ENCODE measurements around the gene NDUFV3.

- TF ChIP-seq ZNF155 (tag by site-specific recombination; IDR thresholded peaks at IDR 0.05) (no peak), CTCF (tag by site-specific recombination; IDR thresholded peaks at IDR 0.05) (no peak)
Observed at GRCh38 chr21:42962380-42963007, 69.4 kb downstream of the NDUFV3 start.
